Neuronal stem cell (in vitro differentiated cells): ENCODE results near the gene S100PBP.
"Not testable (repeated sequence)": the region's sequence is repeated elsewhere in the genome, so short reads cannot be mapped to it uniquely, and the experiment has no call there.

Experiments
- DNase-seq: peaks from one replicate; pipeline ENCODE4 v3.0.0-alpha.2; 2013; ENCODE audit warnings: low spot score
- H2AFZ ChIP-seq: one replicate; pipeline ENCODE4 v1.6.1; 2013; ENCODE audit warnings: mild to moderate bottlenecking, low read length, inconsistent platforms
- H2AK5ac ChIP-seq: 2 replicates; pipeline ENCODE4 v1.6.1; 2013; ENCODE audit warnings: low read depth, mild to moderate bottlenecking, inconsistent platforms, low read length, moderate library complexity, mixed read lengths
- H2BK120ac ChIP-seq: 2 replicates; pipeline ENCODE4 v1.6.1; 2013; ENCODE audit warnings: low read depth, mild to moderate bottlenecking, inconsistent platforms, low read length, moderate library complexity, mixed read lengths
- H2BK12ac ChIP-seq: one replicate; pipeline ENCODE4 v1.6.1; 2013; ENCODE audit warnings: low read length, inconsistent platforms
- H2BK15ac ChIP-seq: 2 replicates; pipeline ENCODE4 v1.6.1; 2013; ENCODE audit warnings: mild to moderate bottlenecking, low read length, inconsistent platforms, mixed read lengths
- H2BK5ac ChIP-seq: one replicate; pipeline ENCODE4 v1.6.1; 2013; ENCODE audit warnings: inconsistent platforms, mild to moderate bottlenecking, low read length, moderate library complexity
- H3K14ac ChIP-seq: one replicate; pipeline ENCODE4 v1.6.1; 2013; ENCODE audit warnings: low read length, inconsistent platforms
- H3K18ac ChIP-seq: 2 replicates; pipeline ENCODE4 v1.6.1; 2013; ENCODE audit warnings: low read length, inconsistent platforms
- H3K23ac ChIP-seq: 2 replicates; pipeline ENCODE4 v1.6.1; 2013; ENCODE audit warnings: low read depth, mild to moderate bottlenecking, mixed read lengths, low read length, inconsistent platforms; ENCODE audit not compliant: poor library complexity
- H3K27ac ChIP-seq: replicated peaks from 3 replicates; pipeline ENCODE4 v1.5.1; 2013; ENCODE audit warnings: low read length, inconsistent platforms
- H3K27me3 ChIP-seq, 3 experiments: 2 replicates each; pipeline ENCODE4 v1.6.1; 2013; ENCODE audit warnings: low read length in 3 of 3, mild to moderate bottlenecking in 2 of 3, inconsistent platforms in 1 of 3, low read depth in 1 of 3, mixed read lengths in 1 of 3, moderate library complexity in 1 of 3; ENCODE audit not compliant: control insufficient read depth in 3 of 3, insufficient read depth in 3 of 3
- H3K36me3 ChIP-seq, 2 donors: replicated peaks in 1 of 2; 2 replicates each; pipeline ENCODE4 v1.6.1; 2013; ENCODE audit warnings: low read length in 2 of 2; ENCODE audit not compliant: control insufficient read depth in 2 of 2, insufficient read depth in 2 of 2
- H3K4ac ChIP-seq: 2 replicates; pipeline ENCODE4 v1.6.1; 2013; ENCODE audit warnings: inconsistent platforms, mild to moderate bottlenecking, low read length, moderate library complexity
- H3K4me1 ChIP-seq, 2 donors: 1 replicate in 1 of 2; 2 replicates in 1 of 2; pipeline ENCODE4 v1.6.1; 2013; ENCODE audit warnings: low read length in 2 of 2, low read depth in 1 of 2; ENCODE audit not compliant: control insufficient read depth in 2 of 2, insufficient read depth in 1 of 2
- H3K4me2 ChIP-seq: one replicate; pipeline ENCODE4 v1.6.1; 2013; ENCODE audit warnings: mild to moderate bottlenecking, low read length, inconsistent platforms; ENCODE audit not compliant: insufficient read depth, poor library complexity, severe bottlenecking
- H3K4me3 ChIP-seq, 2 donors: 2 replicates each; pipeline ENCODE4 v1.5.1; 2013; ENCODE audit warnings: low read length in 2 of 2, mild to moderate bottlenecking in 2 of 2, inconsistent platforms in 1 of 2, moderate library complexity in 1 of 2
- H3K79me1 ChIP-seq: one replicate; pipeline ENCODE4 v1.6.1; 2013; ENCODE audit warnings: low read depth, mild to moderate bottlenecking, inconsistent platforms, low read length, moderate library complexity
- H3K9ac ChIP-seq: one replicate; pipeline ENCODE4 v1.6.1; 2013; ENCODE audit warnings: mild to moderate bottlenecking, low read depth, low read length, inconsistent platforms; ENCODE audit not compliant: poor library complexity
- H3K9me3 ChIP-seq, 2 donors: replicated peaks in 1 of 2; 2 replicates each; pipeline versions ENCODE3 to v1.6.1; 2013; ENCODE audit warnings: low read length in 2 of 2, mild to moderate bottlenecking in 2 of 2, inconsistent platforms in 1 of 2, low read depth in 1 of 2, mixed read lengths in 1 of 2, moderate library complexity in 1 of 2; ENCODE audit not compliant: control insufficient read depth in 2 of 2, insufficient read depth in 1 of 2
- H4K8ac ChIP-seq: one replicate; pipeline ENCODE4 v1.6.1; 2013; ENCODE audit warnings: low read depth, mild to moderate bottlenecking, inconsistent platforms, low read length, moderate library complexity
- H4K91ac ChIP-seq: one replicate; pipeline ENCODE4 v1.6.1; 2013; ENCODE audit warnings: low read length, low read depth, mild to moderate bottlenecking, inconsistent platforms; ENCODE audit not compliant: poor library complexity
- WGBS, 2 donors: extraction: QIAGEN DNeasy Blood & Tissue Kit; methylation state at CpG; one replicate each; pipeline ENCODE4 v1.1.7; 2013; ENCODE audit warnings: missing lambda C conversion rate in 2 of 2, mixed read lengths in 1 of 2; ENCODE audit not compliant: insufficient read length in 2 of 2, insufficient replicate concordance in 1 of 2; ENCODE audit errors: extremely low coverage in 2 of 2; 5-methylcytosine and 5-hydroxymethylcytosine counted together

The S100PBP gene

DNA sequence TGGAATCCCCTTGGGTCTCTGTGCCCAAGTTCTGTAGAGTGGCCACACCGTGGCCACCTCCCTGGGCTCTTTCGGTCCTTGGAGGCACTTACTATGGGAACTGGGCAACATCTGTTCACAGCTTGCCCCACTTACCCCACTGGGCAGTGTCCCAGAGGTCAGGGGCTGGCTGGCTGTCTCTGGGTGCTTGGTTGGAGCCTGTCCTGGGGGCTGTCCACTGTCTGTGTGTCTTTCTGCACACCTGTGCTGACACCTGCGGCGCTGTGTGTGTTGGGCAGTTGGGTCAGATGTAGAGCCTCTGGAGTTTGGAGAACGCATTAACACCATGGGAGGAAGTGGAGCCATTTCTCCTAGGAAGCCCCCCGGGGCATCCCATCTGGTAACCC is 85.1 kb downstream of the S100PBP start:
- no peak overlapping the region for H3K14ac ChIP-seq
- no peak overlapping the region for H4K91ac ChIP-seq
- peaks cover 10 to 53% (median 38%) of the 10 kb centered on the region in 3 experiments for H3K27me3 ChIP-seq
- no peak overlapping the region for H2AK5ac ChIP-seq
- no peak overlapping the region for H2BK5ac ChIP-seq
- H3K9me3 ChIP-seq = peaks cover 0 to 4% of the 10 kb centered on the region in 2 donors
- no peak overlapping the region for H2AFZ ChIP-seq
- no peak overlapping the region for H2BK15ac ChIP-seq
- H3K4ac ChIP-seq = no peak overlapping the region
- H3K4me2 ChIP-seq = no peak overlapping the region
- peaks cover 0 to 5% of the 10 kb centered on the region in 2 donors for H3K4me1 ChIP-seq
- H3K4me3 ChIP-seq = no peak overlapping the region
- no peak overlapping the region for H2BK120ac ChIP-seq
- H3K9ac ChIP-seq = no peak overlapping the region
- no peak overlapping the region for H3K18ac ChIP-seq
- no peak overlapping the region for H3K27ac ChIP-seq
- peak overlapping the region; percentile 14 for H2BK12ac ChIP-seq
- H3K79me1 ChIP-seq = no peaks in the 10 kb centered on the region
- DNase-seq = no peak
- WGBS, 2 donors = no CpG with 5 or more reads among the region's 6 CpGs
- H3K23ac ChIP-seq = peak overlapping the region; percentile 10
- H4K8ac ChIP-seq = no peak overlapping the region
- H3K36me3 ChIP-seq = no peaks in the 10 kb centered on the region

DNA sequence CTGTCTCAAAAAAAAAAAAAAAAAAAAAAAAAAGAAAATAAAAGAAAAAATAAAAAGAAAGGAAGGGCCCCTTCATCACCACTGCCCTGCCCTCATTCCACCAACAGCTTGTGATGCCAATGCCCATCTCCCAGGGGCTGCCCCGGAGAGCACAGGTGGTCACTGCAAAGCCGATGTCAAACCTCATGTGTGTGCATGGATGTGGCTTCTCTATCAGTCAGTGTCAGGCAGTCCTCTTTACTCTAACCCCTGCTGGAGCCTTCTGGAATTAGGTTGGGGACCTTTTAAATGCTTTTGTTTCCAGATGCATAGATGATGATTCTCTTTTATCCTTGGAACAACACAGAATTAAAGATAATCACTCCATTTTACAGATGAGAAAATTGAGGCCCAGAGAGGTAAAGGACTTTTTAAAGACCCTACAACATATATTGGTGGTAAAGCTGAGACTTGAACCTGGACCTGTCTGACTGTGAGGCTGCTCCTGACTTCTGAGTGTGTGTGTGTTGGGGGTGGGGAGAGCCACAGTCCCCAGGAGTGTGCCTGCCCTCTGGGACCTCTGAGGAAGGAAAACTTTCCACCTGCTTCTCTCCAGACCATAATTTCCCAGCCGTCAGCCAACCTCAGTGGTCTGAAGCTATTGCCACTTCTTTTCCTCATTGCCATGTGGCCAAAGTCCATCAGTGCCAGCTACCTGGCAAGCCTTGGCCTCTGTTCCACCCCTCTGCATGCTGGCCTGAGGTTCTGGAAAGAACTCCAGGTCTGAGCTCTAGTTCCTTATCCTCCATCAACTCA is 86.7 kb downstream of the S100PBP start:
- Histone ChIP-seq H4K91ac (no peak overlapping the region), H3K27ac (no peak overlapping the region), H3K9ac (no peak overlapping the region), H3K4me3 (no peak overlapping the region), H2AK5ac (no peak overlapping the region), H3K4ac (no peak overlapping the region), H3K9me3 (peaks cover 0 to 4% of the 10 kb centered on the region in 2 donors), H2AFZ (no peak overlapping the region), H2BK120ac (no peak overlapping the region), H3K14ac (no peak overlapping the region), H3K23ac (no peak overlapping the region), H3K79me1 (no peaks in the 10 kb centered on the region), H3K18ac (no peak overlapping the region), H2BK15ac (no peak overlapping the region), H4K8ac (no peak overlapping the region), H3K4me1 (peaks cover 0 to 5% of the 10 kb centered on the region in 2 donors), H3K36me3 (no peaks in the 10 kb centered on the region), H2BK5ac (no peak overlapping the region), H2BK12ac (no peak overlapping the region), H3K27me3 (peaks cover 10 to 37% (median 34%) of the 10 kb centered on the region in 3 experiments), H3K4me2 (no peak overlapping the region)
- DNase-seq = no peak
- no CpG with 5 or more reads among the region's 3 CpGs for WGBS, 2 donors

GRCh38 chr1:32904797-32905196 is 87.3 kb downstream of the S100PBP start:
- Histone ChIP-seq H2BK15ac (no peak overlapping the region), H2BK5ac (no peak overlapping the region), H2BK12ac (no peak overlapping the region), H3K9me3 (peaks cover 0 to 4% of the 10 kb centered on the region in 2 donors), H4K8ac (no peak overlapping the region), H4K91ac (no peak overlapping the region), H3K27ac (no peak overlapping the region), H3K4me2 (no peak overlapping the region), H3K4me3 (no peak overlapping the region), H3K36me3 (no peaks in the 10 kb centered on the region), H3K4ac (no peak overlapping the region), H3K79me1 (no peaks in the 10 kb centered on the region), H2AK5ac (no peak overlapping the region), H3K18ac (no peak overlapping the region), H2BK120ac (no peak overlapping the region), H3K9ac (no peak overlapping the region), H2AFZ (no peak overlapping the region), H3K14ac (no peak overlapping the region), H3K4me1 (peaks cover 0 to 5% of the 10 kb centered on the region in 2 donors), H3K23ac (no peak overlapping the region), H3K27me3 (peaks cover 9 to 30% (median 29%) of the 10 kb centered on the region in 3 experiments)
- WGBS, 2 donors = no CpG with 5 or more reads among the region's 2 CpGs
- DNase-seq = no peak

GRCh38 chr1:32905588-32905987 is 88.1 kb downstream of the S100PBP start:
- not testable (repeated sequence) for H2BK12ac ChIP-seq, H3K9me3 ChIP-seq, H2BK15ac ChIP-seq, H3K4ac ChIP-seq, H3K9ac ChIP-seq, H2AFZ ChIP-seq, H3K14ac ChIP-seq, H3K23ac ChIP-seq, H2BK120ac ChIP-seq, DNase-seq, H3K27ac ChIP-seq, H3K79me1 ChIP-seq, H3K18ac ChIP-seq, H4K91ac ChIP-seq, H2BK5ac ChIP-seq, H3K4me1 ChIP-seq, H2AK5ac ChIP-seq, H3K36me3 ChIP-seq, H3K4me2 ChIP-seq, H3K4me3 ChIP-seq, H4K8ac ChIP-seq
- no CpG with 5 or more reads among the region's 10 CpGs for WGBS, 2 donors
- peaks cover 3 to 23% (median 21%) of the 10 kb centered on the region in 3 experiments for H3K27me3 ChIP-seq
